ENCODE measurements around the gene ADAMTS15.

ADAMTS15 gene

DNA sequence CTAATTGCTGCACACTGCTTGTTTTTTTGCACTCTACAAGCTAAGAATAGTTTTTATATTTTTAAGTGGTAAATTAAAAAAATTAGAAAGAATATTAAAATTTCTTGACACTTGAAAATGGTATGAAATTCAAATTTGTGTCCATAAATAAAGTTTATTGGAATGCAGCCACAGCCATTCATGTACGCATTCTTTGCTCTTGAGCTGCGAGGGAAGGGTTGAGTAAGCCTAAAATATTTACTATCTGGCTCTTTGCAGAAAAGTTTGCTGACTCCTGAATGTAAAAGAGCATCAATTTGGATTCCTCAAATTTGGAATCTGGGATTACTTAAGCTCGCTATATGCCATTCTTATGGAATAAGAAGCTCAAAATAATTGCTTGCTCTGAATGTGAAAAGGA is 16.6 kb upstream of the ADAMTS15 start:
- Histone ChIP-seq H3K23ac (ENCODE audit: low read length in 2 of 2) (no peak overlapping the region), H3K14ac (ENCODE audit: low read length in 2 of 2) (no peak overlapping the region), H2BK5ac (ENCODE audit: low read depth, low read length, poor library complexity, severe bottlenecking) (no peak overlapping the region), H3K36me3 (ENCODE audit: control insufficient read depth in 1 of 2, insufficient read depth in 2 of 2, low read depth in 1 of 2, low read length in 2 of 2) (no peaks in the 10 kb centered on the region), H3K79me1 (replicated peaks; ENCODE audit: low read length, poor library complexity, severe bottlenecking) (no peaks in the 10 kb centered on the region), H3K27ac (ENCODE audit: low read length, poor library complexity, severe bottlenecking) (no peak overlapping the region), H2AK5ac (ENCODE audit: low read length, severe bottlenecking) (no peak overlapping the region), H3K4me3 (ENCODE audit: insufficient read depth in 1 of 2, low read depth in 1 of 2, low read length in 2 of 2) (no peak overlapping the region), H2BK120ac (ENCODE audit: low read depth, low read length) (no peak overlapping the region), H3K4me1 (ENCODE audit: control insufficient read depth, insufficient read depth, low read depth, low read length) (peaks cover 14% of the 10 kb centered on the region), H3K9ac (ENCODE audit: low read length) (peak overlapping the region; percentile 49), H2AFZ (ENCODE audit: low read depth, low read length) (no peak overlapping the region), H4K91ac (ENCODE audit: low read length) (no peak overlapping the region), H2BK15ac (ENCODE audit: low read depth, poor library complexity, severe bottlenecking) (no peak overlapping the region), H4K8ac (ENCODE audit: low read length) (no peak overlapping the region), H3K18ac (ENCODE audit: low read depth in 1 of 2, low read length in 2 of 2) (no peak overlapping the region), H3K27me3 (ENCODE audit: control insufficient read depth in 1 of 2, insufficient read depth in 1 of 2, low read length in 2 of 2) (peaks cover 33 to 35% of the 10 kb centered on the region in 2 experiments), H3K4ac (ENCODE audit: low read depth in 1 of 2, low read length in 2 of 2) (no peak overlapping the region), H3K9me3 (ENCODE audit: control insufficient read depth, low read length) (no peaks in the 10 kb centered on the region), H2BK12ac (ENCODE audit: low read length in 2 of 2) (no peak overlapping the region), H3K4me2 (ENCODE audit: low read length, poor library complexity, severe bottlenecking) (no peak overlapping the region)
- WGBS: 63% methylated on average over 3 of the region's 3 CpGs
- DNase-seq: no peak

DNA sequence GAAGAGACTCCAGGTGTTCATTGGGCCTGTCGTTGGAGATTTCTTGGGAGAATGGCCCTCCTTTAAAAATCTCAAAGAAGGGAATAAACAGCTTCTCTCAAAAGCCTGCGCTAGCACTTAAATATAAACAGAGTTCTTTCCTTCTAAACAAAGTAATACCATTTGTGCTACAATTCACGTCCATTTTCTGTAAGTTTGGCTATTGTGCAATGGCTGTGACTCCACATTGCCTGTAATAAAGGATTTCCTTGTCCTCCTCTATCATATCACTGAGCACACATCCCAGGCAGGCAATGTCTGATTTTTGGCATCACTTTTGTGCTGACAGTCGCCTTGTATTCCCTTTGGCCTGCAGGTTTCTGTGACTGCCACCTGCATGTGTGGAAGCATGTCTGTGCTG is 15.1 kb upstream of the ADAMTS15 start:
- no peak overlapping the region for H2BK120ac ChIP-seq (ENCODE audit: low read depth, low read length)
- H3K27me3 ChIP-seq (ENCODE audit: control insufficient read depth in 1 of 2, insufficient read depth in 1 of 2, low read length in 2 of 2): peaks cover 24 to 25% of the 10 kb centered on the region in 2 experiments
- H3K79me1 ChIP-seq (replicated peaks; ENCODE audit: low read length, poor library complexity, severe bottlenecking): no peaks in the 10 kb centered on the region
- H3K36me3 ChIP-seq (ENCODE audit: control insufficient read depth in 1 of 2, insufficient read depth in 2 of 2, low read depth in 1 of 2, low read length in 2 of 2): no peaks in the 10 kb centered on the region
- no peak overlapping the region for H2BK15ac ChIP-seq (ENCODE audit: low read depth, poor library complexity, severe bottlenecking)
- no peak overlapping the region for H2BK5ac ChIP-seq (ENCODE audit: low read depth, low read length, poor library complexity, severe bottlenecking)
- no peaks in the 10 kb centered on the region for H3K9me3 ChIP-seq (ENCODE audit: control insufficient read depth, low read length)
- no peak overlapping the region for H3K4me2 ChIP-seq (ENCODE audit: low read length, poor library complexity, severe bottlenecking)
- H3K4ac ChIP-seq (ENCODE audit: low read depth in 1 of 2, low read length in 2 of 2): no peak overlapping the region
- no peak overlapping the region for H3K4me3 ChIP-seq (ENCODE audit: insufficient read depth in 1 of 2, low read depth in 1 of 2, low read length in 2 of 2)
- no peak overlapping the region for H2AK5ac ChIP-seq (ENCODE audit: low read length, severe bottlenecking)
- no peak overlapping the region for H3K27ac ChIP-seq (ENCODE audit: low read length, poor library complexity, severe bottlenecking)
- H2BK12ac ChIP-seq (ENCODE audit: low read length in 2 of 2): no peak overlapping the region
- no peak overlapping the region for H3K9ac ChIP-seq (ENCODE audit: low read length)
- no peak overlapping the region for H4K91ac ChIP-seq (ENCODE audit: low read length)
- H3K14ac ChIP-seq (ENCODE audit: low read length in 2 of 2): no peak overlapping the region
- H3K4me1 ChIP-seq (ENCODE audit: control insufficient read depth, insufficient read depth, low read depth, low read length): peaks cover 5% of the 10 kb centered on the region
- WGBS: 55% methylated on average over 4 of the region's 4 CpGs
- peak; percentile 58 for DNase-seq
- no peak overlapping the region for H4K8ac ChIP-seq (ENCODE audit: low read length)
- H2AFZ ChIP-seq (ENCODE audit: low read depth, low read length): no peak overlapping the region
- no peak overlapping the region for H3K23ac ChIP-seq (ENCODE audit: low read length in 2 of 2)
- H3K18ac ChIP-seq (ENCODE audit: low read depth in 1 of 2, low read length in 2 of 2): no peak overlapping the region

DNA sequence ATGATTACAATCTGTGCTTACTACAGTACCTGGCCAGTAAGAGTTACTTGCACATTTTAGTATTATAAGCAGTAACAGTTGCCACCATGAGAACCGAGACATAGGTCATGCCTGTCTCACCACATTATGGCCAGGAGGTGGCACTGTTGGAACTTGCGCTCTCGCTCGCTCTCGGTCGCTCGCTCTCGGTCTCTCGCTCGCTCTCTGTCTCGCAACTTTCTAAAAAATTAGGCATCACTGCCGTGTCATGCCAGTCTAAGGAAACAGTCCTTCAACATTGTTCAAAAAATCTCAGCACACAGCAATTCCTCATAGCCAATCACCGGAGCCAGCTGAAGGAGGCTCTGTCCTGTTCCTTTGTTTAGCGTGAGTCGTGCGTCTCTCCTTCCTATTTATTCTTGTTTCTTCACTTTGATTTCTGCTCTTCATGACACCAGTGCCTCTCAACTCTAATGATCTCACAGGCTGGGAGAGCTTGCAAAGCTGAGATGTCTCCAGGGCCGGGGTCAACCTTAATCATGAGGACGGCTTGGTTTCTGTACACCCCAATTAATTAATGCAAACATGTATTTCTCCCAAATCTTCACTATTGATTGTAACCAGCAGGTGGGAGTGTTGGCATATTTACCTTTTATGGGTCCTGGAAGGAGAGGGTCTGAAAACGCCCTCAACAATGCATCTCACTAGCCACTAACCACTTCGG is 13.8 kb upstream of the ADAMTS15 start:
- Histone ChIP-seq H2AK5ac (ENCODE audit: low read length, severe bottlenecking) (no peak overlapping the region), H2AFZ (ENCODE audit: low read depth, low read length) (no peak overlapping the region), H3K23ac (ENCODE audit: low read length in 2 of 2) (no peak overlapping the region), H2BK15ac (ENCODE audit: low read depth, poor library complexity, severe bottlenecking) (no peak overlapping the region), H3K4ac (ENCODE audit: low read depth in 1 of 2, low read length in 2 of 2) (no peak overlapping the region), H3K9ac (ENCODE audit: low read length) (peak overlapping the region; percentile 92), H4K91ac (ENCODE audit: low read length) (no peak overlapping the region), H3K14ac (ENCODE audit: low read length in 2 of 2) (peak overlapping the region in 1 of 2 experiments; percentile 93), H2BK120ac (ENCODE audit: low read depth, low read length) (no peak overlapping the region), H3K9me3 (ENCODE audit: control insufficient read depth, low read length) (no peaks in the 10 kb centered on the region), H3K4me2 (ENCODE audit: low read length, poor library complexity, severe bottlenecking) (peak overlapping the region; percentile 83), H3K18ac (ENCODE audit: low read depth in 1 of 2, low read length in 2 of 2) (peak overlapping the region in 1 of 2 experiments; percentile 80), H3K79me1 (replicated peaks; ENCODE audit: low read length, poor library complexity, severe bottlenecking) (no peaks in the 10 kb centered on the region), H2BK12ac (ENCODE audit: low read length in 2 of 2) (peak overlapping the region in 1 of 2 experiments; percentile 60), H2BK5ac (ENCODE audit: low read depth, low read length, poor library complexity, severe bottlenecking) (peak overlapping the region; percentile 85), H3K4me1 (ENCODE audit: control insufficient read depth, insufficient read depth, low read depth, low read length) (peaks cover 1% of the 10 kb centered on the region), H3K27me3 (ENCODE audit: control insufficient read depth in 1 of 2, insufficient read depth in 1 of 2, low read length in 2 of 2) (peaks cover 11 to 16% of the 10 kb centered on the region in 2 experiments), H4K8ac (ENCODE audit: low read length) (peak overlapping the region; percentile 16), H3K4me3 (ENCODE audit: insufficient read depth in 1 of 2, low read depth in 1 of 2, low read length in 2 of 2) (peak overlapping the region; percentile 29 to 81), H3K27ac (ENCODE audit: low read length, poor library complexity, severe bottlenecking) (peak overlapping the region; percentile 66), H3K36me3 (ENCODE audit: control insufficient read depth in 1 of 2, insufficient read depth in 2 of 2, low read depth in 1 of 2, low read length in 2 of 2) (no peaks in the 10 kb centered on the region)
- peak; percentile 84 for DNase-seq
- WGBS: under 1% methylated on average over 17 of the region's 20 CpGs

DNA sequence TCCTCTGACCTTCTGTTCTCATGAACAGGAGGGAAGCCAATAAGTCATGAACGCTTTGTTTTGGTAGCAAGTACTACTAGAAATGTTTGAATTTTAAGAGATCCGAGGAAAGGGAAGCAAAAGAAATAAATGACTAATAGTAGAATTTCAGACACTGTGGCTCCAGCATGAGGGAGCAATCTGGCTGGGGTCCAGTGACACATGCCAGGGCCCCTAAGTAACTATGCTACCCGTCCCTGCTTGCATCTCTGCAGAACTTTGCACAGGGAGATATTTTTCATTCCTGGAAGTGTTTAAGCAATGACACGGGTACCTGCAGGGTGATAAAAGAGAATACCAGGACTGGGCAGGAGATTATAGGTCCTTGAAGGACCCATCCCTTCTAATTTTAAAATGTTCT is 12.8 kb upstream of the ADAMTS15 start:
- H2BK12ac ChIP-seq (ENCODE audit: low read length in 2 of 2): no peak overlapping the region
- H2AK5ac ChIP-seq (ENCODE audit: low read length, severe bottlenecking): no peak overlapping the region
- no peak overlapping the region for H2BK15ac ChIP-seq (ENCODE audit: low read depth, poor library complexity, severe bottlenecking)
- H3K36me3 ChIP-seq (ENCODE audit: control insufficient read depth in 1 of 2, insufficient read depth in 2 of 2, low read depth in 1 of 2, low read length in 2 of 2): no peaks in the 10 kb centered on the region
- H2BK5ac ChIP-seq (ENCODE audit: low read depth, low read length, poor library complexity, severe bottlenecking): no peak overlapping the region
- H3K27me3 ChIP-seq (ENCODE audit: control insufficient read depth in 1 of 2, insufficient read depth in 1 of 2, low read length in 2 of 2): peaks cover 1 to 6% of the 10 kb centered on the region in 2 experiments
- H2BK120ac ChIP-seq (ENCODE audit: low read depth, low read length): no peak overlapping the region
- WGBS: 45% methylated on average over 3 of the region's 4 CpGs
- peak overlapping the region in 1 of 2 experiments; percentile 81 for H3K4me3 ChIP-seq (ENCODE audit: insufficient read depth in 1 of 2, low read depth in 1 of 2, low read length in 2 of 2)
- no peak overlapping the region for H3K18ac ChIP-seq (ENCODE audit: low read depth in 1 of 2, low read length in 2 of 2)
- H3K9me3 ChIP-seq (ENCODE audit: control insufficient read depth, low read length): no peaks in the 10 kb centered on the region
- no peak overlapping the region for H3K23ac ChIP-seq (ENCODE audit: low read length in 2 of 2)
- H3K4ac ChIP-seq (ENCODE audit: low read depth in 1 of 2, low read length in 2 of 2): no peak overlapping the region
- peaks cover 1% of the 10 kb centered on the region for H3K4me1 ChIP-seq (ENCODE audit: control insufficient read depth, insufficient read depth, low read depth, low read length)
- no peak overlapping the region for H4K91ac ChIP-seq (ENCODE audit: low read length)
- no peak overlapping the region for H3K4me2 ChIP-seq (ENCODE audit: low read length, poor library complexity, severe bottlenecking)
- no peak overlapping the region for H3K14ac ChIP-seq (ENCODE audit: low read length in 2 of 2)
- DNase-seq: no peak
- no peaks in the 10 kb centered on the region for H3K79me1 ChIP-seq (replicated peaks; ENCODE audit: low read length, poor library complexity, severe bottlenecking)
- no peak overlapping the region for H2AFZ ChIP-seq (ENCODE audit: low read depth, low read length)
- H3K9ac ChIP-seq (ENCODE audit: low read length): peak overlapping the region; percentile 92
- H4K8ac ChIP-seq (ENCODE audit: low read length): no peak overlapping the region
- H3K27ac ChIP-seq (ENCODE audit: low read length, poor library complexity, severe bottlenecking): no peak overlapping the region
